Vagina (tissue), 2 donors: ENCODE measurements around the gene GCH1. TPM values are rescaled to one million over a fixed set of nuclear protein-coding genes. Genes with fewer than 3 reads are reported as not detected.

Source experiments
- DNase-seq, 2 donors: peaks; one replicate each; pipeline ENCODE4 v3.0.0-alpha.2; 2017; ENCODE audit errors: extremely low spot score in 2 of 2
- H3K27ac ChIP-seq: fragments of 200-600 bp; sonication (generic); one replicate; pipeline ENCODE4 v1.5.1; 2019
- H3K27me3 ChIP-seq: fragments of 200-600 bp; sonication (generic); one replicate; pipeline ENCODE4 v1.5.1; 2019
- H3K36me3 ChIP-seq, 2 donors: fragments of 200-600 bp; sonication (generic); one replicate each; pipeline ENCODE4 v1.5.1; 2017 to 2019
- H3K4me1 ChIP-seq: fragments of 200-600 bp; sonication (generic); one replicate; pipeline ENCODE4 v1.5.1; 2019
- H3K4me3 ChIP-seq, 2 donors: fragments of 200-600 bp; sonication (generic); 1 replicate in 1 of 2; 2 replicates in 1 of 2; pipeline ENCODE4 v1.5.1; 2016 to 2019
- H3K9me3 ChIP-seq: fragments of 200-600 bp; sonication (generic); one replicate; pipeline ENCODE4 v1.5.1; 2019
- POLR2A ChIP-seq, 2 donors: fragments of 450-650 bp; IDR thresholded peaks; one replicate each; pipeline ENCODE4 v1.6.1; 2017; ENCODE audit warnings: antibody characterized with exemption in 2 of 2, mild to moderate bottlenecking in 2 of 2, moderate library complexity in 2 of 2
- POLR2AphosphoS5 ChIP-seq, 2 donors: sonication (generic); formaldehyde crosslinking; IDR thresholded peaks; one replicate each; pipeline ENCODE4 v1.9.0; 2017; ENCODE audit warnings: antibody characterized with exemption in 2 of 2, mild to moderate bottlenecking in 2 of 2, low read depth in 1 of 2; ENCODE audit not compliant: insufficient read depth in 1 of 2
- intact Hi-C: fragments of 100-400 bp; cut with DNase I; formaldehyde crosslinking; loops from one replicate; pipeline ENCODE4 v1.15.1; 2023
- total RNA-seq: library from RNA; depleted of rRNA; stranded (reverse); fragments of >200 nt; gene quantifications from one replicate; pipeline ENCODE4 v1.2.3, GENCODE V29; 2016
- TF ChIP-seq, protein P1 (sequence below), 3 experiments: fragments of 450-650 bp in 2 of 3; fragments of 200-600 bp in 1 of 3; sonication (generic) in 1 of 3; IDR thresholded peaks; one replicate each; pipeline ENCODE4 v1.5.1; 2017 to 2019; ENCODE audit warnings: antibody characterized with exemption in 3 of 3, mild to moderate bottlenecking in 2 of 3, moderate library complexity in 2 of 3

GCH1 gene
- 22.1 TPM for total RNA-seq

DNA sequence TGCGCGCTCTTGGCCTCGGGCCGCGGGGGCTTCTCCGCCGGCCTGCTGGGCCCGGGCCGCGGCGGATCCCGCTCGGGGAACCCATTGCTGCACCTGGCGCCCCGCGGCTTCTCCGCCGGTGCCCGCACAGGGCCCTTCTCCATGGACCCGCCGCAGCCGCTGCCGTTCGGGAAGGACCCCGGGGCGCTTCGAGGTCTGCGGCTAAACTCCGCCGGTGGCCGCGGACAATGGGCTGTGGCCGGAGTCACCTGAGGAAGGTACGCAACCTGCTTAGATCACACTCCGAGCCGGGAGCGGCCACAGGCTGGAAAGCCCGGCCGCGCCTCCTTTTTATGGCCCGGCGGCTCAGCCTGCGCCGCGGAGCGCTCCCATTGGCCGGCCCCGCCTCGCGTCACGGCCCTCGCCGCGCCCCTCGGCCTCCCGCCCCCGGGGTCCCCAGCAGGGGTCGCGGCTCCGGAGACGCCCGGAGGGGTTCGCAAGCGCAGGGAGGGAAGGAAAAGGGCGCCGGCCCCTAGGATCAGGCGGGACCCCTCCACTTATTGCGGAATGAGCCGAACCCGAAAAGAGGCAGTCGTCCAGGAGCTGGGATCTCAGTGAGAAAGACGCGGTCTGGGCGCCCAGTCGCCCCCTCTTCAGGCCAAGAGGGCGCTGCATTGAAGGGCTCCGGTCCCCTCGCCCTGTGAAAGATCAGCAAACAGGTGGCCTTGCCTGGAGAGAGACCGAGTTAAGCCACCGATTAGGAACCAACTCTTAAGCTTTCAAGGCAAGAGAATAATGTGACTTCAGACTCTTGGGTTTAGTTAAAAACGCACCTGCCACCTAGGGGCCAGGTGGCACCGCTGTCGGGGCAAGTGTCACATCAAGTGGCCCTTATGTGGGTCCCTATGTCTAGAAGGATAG, at the start of gene GCH1:
GCH1 (minus strand) TSS at position 306 of the 900 bp plus-strand sequence; CDS start at position 143, 163 bp downstream.
- intact Hi-C loops, result no loop called here
- no peak for DNase-seq
- H3K4me3 ChIP-seq, result peak within 1 kb of the TSS; percentile 64 to 70
- H3K27me3 ChIP-seq, result no peaks in the 10 kb centered on the region
- no peaks in the 10 kb centered on the region for H3K36me3 ChIP-seq
- no peaks in the 10 kb centered on the region for H3K9me3 ChIP-seq
- H3K4me1 ChIP-seq, result peaks cover 7% of the 10 kb centered on the region
- peak within 1 kb of the TSS; percentile 69 for H3K27ac ChIP-seq
- TF ChIP-seq POLR2AphosphoS5 (IDR thresholded peaks at IDR 0.05; ENCODE audit: insufficient read depth in 1 of 2, low read depth in 1 of 2) (peak in 1 of 2 donors; percentile 55), POLR2A (IDR thresholded peaks at IDR 0.05) (peak in 1 of 2 donors; percentile 56)
- TF ChIP-seq, protein P1, sequence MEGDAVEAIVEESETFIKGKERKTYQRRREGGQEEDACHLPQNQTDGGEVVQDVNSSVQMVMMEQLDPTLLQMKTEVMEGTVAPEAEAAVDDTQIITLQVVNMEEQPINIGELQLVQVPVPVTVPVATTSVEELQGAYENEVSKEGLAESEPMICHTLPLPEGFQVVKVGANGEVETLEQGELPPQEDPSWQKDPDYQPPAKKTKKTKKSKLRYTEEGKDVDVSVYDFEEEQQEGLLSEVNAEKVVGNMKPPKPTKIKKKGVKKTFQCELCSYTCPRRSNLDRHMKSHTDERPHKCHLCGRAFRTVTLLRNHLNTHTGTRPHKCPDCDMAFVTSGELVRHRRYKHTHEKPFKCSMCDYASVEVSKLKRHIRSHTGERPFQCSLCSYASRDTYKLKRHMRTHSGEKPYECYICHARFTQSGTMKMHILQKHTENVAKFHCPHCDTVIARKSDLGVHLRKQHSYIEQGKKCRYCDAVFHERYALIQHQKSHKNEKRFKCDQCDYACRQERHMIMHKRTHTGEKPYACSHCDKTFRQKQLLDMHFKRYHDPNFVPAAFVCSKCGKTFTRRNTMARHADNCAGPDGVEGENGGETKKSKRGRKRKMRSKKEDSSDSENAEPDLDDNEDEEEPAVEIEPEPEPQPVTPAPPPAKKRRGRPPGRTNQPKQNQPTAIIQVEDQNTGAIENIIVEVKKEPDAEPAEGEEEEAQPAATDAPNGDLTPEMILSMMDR (IDR thresholded peaks at IDR 0.05), result no peak

DNA sequence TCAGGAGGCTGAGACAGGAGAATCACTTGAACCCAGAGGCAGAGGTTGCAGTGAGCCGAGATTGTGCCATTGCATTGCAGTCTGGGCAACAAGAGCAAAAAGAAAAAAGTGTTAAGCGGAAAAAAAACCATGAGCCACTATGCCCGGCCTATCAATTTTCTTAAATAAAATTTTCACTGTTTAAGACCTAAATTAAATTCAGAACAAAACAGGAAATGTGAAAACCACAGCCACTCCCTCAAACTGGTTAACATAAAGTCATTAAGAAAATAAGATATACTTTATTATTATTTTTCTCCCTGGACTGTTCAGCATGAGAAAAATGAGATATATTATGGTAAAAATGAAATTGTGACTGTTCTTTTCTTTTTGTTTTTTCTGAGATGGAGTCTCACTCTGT, 44.6 kb upstream of the GCH1 start:
- Histone ChIP-seq H3K36me3 (no peaks in the 10 kb centered on the region), H3K4me3 (no peak overlapping the region), H3K4me1 (no peaks in the 10 kb centered on the region), H3K27ac (no peak overlapping the region), H3K27me3 (no peaks in the 10 kb centered on the region), H3K9me3 (no peaks in the 10 kb centered on the region)
- TF ChIP-seq POLR2A (IDR thresholded peaks at IDR 0.05) (no peak), POLR2AphosphoS5 (IDR thresholded peaks at IDR 0.05; ENCODE audit: insufficient read depth in 1 of 2, low read depth in 1 of 2) (no peak)
- TF ChIP-seq, protein P1 (IDR thresholded peaks at IDR 0.05), result no peak
- no peak for DNase-seq
- intact Hi-C loops, result no loop called here

- no peaks in the 10 kb centered on the region for H3K27me3 ChIP-seq
- no peaks in the 10 kb centered on the region for H3K36me3 ChIP-seq
- H3K27ac ChIP-seq, result no peak overlapping the region
- no peak for DNase-seq
- H3K4me3 ChIP-seq, result no peak overlapping the region
- TF ChIP-seq POLR2A (IDR thresholded peaks at IDR 0.05), result no peak
- no peak for TF ChIP-seq POLR2AphosphoS5 (IDR thresholded peaks at IDR 0.05; ENCODE audit: insufficient read depth in 1 of 2, low read depth in 1 of 2)
- TF ChIP-seq, protein P1 (IDR thresholded peaks at IDR 0.05), result no peak
- H3K4me1 ChIP-seq, result no peaks in the 10 kb centered on the region
- no peaks in the 10 kb centered on the region for H3K9me3 ChIP-seq
- intact Hi-C loops, result no loop called here
Measured at GRCh38 chr14:54946500-54946899, 43.9 kb upstream of the GCH1 start.

- Histone ChIP-seq H3K9me3 (no peaks in the 10 kb centered on the region), H3K36me3 (no peaks in the 10 kb centered on the region), H3K27me3 (no peaks in the 10 kb centered on the region), H3K4me3 (no peak overlapping the region), H3K27ac (no peak overlapping the region), H3K4me1 (no peaks in the 10 kb centered on the region)
- intact Hi-C loops, result no loop called here
- DNase-seq, result no peak
- TF ChIP-seq POLR2AphosphoS5 (IDR thresholded peaks at IDR 0.05; ENCODE audit: insufficient read depth in 1 of 2, low read depth in 1 of 2) (no peak), POLR2A (IDR thresholded peaks at IDR 0.05) (no peak)
- TF ChIP-seq, protein P1 (IDR thresholded peaks at IDR 0.05), result no peak
Measured at GRCh38 chr14:54944737-54945391, 42.2 kb upstream of the GCH1 start.
